Measurements from ENCODE around the gene HMGN4.
"Not testable (repeated sequence)": the region's sequence is repeated elsewhere in the genome, so short reads cannot be mapped to it uniquely, and the experiment has no call there.

Gene HMGN4

GRCh38 chr6:26537846-26538571, at the start of gene HMGN4:
TSS of gene HMGN4 (plus strand) at chr6:26538366. CDS start at chr6:26545207, 6,841 bp downstream.
- DNase-seq: peak; percentile 91

GRCh38 chr6:26489996-26490964, 47.9 kb upstream of the HMGN4 start:
- DNase-seq: no peak

DNA sequence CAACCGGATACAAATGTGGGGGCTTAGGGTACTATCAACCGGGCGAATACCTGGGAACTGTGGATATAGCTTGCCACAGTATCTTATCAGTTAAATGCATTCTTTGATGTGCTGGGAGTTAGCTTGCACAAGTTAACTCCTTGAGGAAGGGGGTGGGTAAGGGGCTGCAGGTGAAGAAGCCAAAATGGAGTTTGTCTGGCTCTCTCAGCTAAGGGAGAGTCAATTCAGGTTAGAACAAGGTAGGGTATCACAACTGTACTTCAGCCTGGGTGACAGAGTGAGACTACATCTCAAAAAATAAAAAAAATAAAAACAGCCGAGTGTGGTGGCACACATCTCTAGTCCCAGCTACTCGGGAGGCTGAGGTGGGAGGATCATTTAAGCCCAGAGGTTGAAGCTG, 46.6 kb upstream of the HMGN4 start:
- no peak for DNase-seq

GRCh38 chr6:26493258-26493657, 44.9 kb upstream of the HMGN4 start:
- no peak for DNase-seq

DNA sequence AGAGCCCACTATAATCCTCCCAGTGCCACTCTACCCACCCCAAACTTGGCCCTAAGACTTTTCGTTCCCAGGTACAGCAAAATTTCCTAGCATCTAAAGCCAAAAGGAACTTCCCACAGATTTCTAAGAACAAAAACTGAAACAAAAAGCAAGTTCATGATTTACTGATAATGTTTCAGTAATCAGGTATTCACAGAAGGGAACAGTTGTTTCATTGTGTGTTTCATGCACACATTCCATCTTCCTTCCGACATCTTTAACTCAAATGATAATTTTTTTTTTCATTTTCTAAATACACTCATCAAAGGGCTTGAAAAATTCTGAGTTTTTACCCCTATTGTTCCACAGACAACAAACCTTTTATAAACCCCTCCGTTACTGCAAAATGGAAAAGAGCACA, 44.0 kb upstream of the HMGN4 start:
- DNase-seq: no peak

- no peak for DNase-seq
Observed at GRCh38 chr6:26495281-26495680, 42.9 kb upstream of the HMGN4 start.

DNA sequence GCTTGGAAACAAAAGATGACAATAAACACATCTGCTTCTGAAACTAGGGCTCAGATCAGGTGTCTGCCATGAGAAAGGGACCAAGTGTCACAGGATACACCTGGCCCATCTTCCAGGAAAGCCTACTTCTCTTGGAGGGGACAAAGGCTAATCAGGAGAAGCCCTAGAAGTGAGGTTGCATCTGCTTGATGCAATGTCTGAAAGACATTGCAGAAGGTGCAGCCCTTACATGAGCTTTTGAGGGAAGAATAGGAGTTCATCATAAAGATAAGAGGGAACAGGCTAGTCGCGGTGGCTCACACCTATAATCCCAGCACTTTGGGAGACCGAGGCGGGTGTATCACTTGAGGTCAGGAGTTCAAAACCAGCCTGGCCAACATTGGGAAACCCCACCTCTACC, 40.6 kb upstream of the HMGN4 start:
- no peak for DNase-seq

GRCh38 chr6:26500102-26500501, 38.1 kb upstream of the HMGN4 start, which contains the start of gene BTN1A1:
TSS of gene BTN1A1 (plus strand) at chr6:26500303. CDS start at chr6:26501287, 984 bp downstream.
- DNase-seq: no peak

GRCh38 chr6:26501482-26501986, 36.6 kb upstream of the HMGN4 start:
- peak; percentile 46 for DNase-seq

- DNase-seq: no peak
Observed at GRCh38 chr6:26502165-26502564, 36.0 kb upstream of the HMGN4 start.

- no peak for DNase-seq
Observed at GRCh38 chr6:26502626-26503025, 35.5 kb upstream of the HMGN4 start.

DNA sequence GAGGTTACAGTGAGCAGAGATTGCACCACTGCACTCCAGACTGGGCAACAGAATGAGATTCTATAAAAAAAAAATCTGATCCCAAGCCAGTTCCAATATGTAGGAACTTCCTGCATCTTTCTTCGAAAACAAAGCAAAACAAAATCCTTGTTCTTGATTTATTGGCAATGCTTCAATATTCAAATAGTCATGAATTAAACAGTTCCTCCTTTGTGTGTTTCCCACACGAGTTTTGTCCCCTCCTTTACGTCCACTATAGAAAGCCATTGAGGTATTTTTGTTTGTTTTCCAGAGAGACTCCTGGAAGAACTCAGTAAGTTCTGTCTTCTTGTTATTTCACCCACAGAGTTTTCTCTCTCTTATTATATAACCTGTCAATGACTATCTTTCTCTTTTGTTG, 30.5 kb upstream of the HMGN4 start:
- DNase-seq: no peak

- DNase-seq: not testable (repeated sequence)
Observed at GRCh38 chr6:26511033-26511432, 27.1 kb upstream of the HMGN4 start.

GRCh38 chr6:26514984-26515383, 23.2 kb upstream of the HMGN4 start:
- DNase-seq: no peak

- DNase-seq: no peak
Observed at GRCh38 chr6:26516481-26517427, 21.4 kb upstream of the HMGN4 start.

GRCh38 chr6:26519359-26519758, 18.8 kb upstream of the HMGN4 start:
- no peak for DNase-seq

DNA sequence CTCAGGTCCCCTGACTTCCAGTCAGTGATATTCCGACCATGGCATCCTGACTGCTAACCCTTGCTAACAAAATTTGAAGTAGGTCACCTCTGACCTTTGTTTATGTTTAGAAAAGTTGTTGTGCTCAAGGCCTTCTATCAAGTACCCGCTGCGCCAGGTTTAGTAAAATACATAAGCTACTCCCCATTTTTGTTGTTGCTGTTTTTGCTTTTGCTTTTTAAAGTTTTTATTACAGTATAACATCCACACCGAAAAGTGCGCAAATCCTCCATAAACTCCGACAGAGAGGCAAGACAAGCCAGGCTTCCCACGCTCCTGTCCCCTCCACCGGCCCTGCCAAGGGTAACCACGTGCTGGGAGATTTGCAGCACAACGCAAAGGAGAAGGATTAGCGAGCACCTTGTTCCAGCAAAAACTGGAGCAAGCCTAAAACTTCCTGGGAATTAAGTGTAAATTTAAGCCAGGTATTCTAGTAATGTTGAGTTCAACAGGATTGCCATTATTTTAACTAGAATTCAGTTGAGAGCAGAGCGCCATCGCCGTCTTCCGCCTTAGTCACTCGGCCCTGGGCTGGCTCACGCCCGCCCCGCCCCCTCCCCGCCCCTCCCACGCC, 17.8 kb upstream of the HMGN4 start:
- DNase-seq: no peak

DNA sequence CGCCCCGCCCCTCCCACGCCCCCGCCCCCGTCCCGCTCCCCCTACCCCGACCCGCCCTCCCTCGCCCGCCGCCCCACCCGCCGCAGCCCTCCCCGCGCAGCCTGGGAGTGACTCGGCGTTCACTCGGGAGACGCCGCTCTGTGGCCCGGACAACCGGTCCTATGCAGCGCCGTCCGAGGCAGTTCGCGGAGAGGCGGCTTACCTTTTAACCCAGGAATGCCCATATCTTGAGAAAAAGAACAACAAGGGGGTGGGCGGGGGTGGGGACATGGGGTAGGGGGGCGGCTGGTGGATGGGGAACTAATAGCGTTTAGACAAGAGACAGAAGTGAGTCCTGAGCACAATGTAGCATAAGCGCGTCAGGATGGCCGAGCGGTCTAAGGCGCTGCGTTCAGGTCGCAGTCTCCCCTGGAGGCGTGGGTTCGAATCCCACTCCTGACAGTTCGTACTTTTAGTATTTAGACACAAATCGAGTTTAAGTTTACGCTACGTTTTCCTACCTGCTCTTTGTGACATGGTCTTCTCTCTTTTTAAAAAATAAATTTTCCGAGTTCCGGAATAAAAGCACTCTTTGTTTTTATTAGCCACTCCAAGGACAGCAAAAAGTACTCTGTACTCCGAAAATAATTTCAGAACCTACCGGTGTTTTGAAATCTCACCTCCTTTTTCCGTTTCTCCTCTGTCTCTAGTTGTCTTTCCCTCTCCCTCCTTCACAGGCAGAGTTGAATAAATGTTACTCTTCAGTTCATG, 17.1 kb upstream of the HMGN4 start:
- DNase-seq: peak; percentile 93

DNA sequence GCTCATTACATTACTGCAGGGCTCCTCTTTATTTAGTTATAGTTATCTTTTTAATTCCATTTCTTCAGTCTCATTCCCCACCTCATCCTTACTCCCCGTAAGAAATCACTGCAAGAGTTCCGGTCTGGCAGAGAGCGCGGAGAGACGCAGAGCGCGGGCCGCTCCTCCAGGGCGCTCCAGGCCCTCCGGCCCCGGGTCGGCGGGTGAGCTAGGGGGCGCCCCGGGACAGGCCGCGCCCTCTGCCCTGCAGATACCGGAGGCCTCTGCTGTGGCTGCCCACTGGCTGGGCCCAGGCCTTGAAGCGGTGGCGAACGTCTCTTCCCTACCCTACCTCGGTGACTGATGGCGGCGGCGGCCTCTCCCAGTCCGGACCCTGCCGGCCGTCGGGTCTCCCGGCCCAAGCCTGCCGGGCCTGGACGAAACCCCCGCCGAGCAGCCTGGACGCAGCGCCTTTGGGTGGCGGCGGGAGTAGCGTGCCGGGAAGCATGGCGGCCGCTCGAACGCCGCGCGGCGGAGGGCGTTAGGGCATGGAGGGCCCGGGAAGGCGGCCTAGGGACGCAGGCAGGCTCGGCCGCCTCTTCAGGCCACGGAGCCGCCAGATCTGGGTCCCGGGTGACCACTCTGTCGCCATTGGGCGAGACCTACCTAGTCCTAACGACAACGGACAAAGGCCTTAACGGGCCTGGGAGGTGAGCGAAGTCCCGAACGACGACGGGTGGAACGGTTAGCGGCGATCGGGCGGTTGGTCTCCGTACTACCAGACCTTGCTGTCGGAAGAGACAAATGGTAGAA, 16.4 kb upstream of the HMGN4 start:
- DNase-seq: peak; percentile 90

DNA sequence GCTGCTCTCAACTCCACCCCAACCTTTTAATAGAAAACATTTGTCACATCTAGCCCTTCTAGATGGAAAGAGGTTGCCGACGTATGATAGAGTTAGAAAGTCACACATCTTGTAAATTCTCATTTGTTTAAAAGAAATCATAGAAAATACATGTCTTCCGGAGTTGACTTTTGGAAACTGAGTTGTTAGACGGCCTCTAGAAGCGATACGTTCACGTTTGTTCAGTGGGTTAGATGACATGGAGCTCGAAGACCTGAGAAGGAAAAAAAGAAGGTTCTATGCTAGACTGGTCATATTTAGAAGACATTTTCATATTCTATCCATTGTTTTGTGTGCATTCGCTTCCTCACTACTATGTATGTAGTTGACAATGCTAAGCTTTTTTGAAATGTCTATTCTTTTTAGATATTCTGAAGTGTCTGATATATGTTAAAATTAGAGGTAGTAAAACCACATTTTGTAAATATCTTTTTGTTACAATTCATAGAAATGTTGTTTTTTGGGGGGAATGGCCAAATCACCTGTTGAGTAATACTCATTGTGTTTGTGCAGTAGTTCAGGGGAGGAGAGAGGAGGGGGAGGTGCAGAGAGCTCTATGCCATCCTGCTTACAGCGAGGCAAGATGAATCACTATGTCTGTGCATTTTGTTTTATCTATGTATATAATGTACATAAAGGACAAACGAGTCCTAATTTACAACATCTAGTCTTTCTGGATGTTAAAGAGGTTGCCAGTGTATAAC, 15.5 kb upstream of the HMGN4 start:
- not testable (repeated sequence) for DNase-seq

All from right hindlimb (tissue), 1 donor.